LNCaP clone FGC (cell line): Measurements from ENCODE around the gene NDUFAF5.

Experiments
- DNase-seq: peaks from one replicate; pipeline ENCODE4 v3.0.0-alpha.2; 2011; ENCODE audit warnings: low read depth
- H3K4me3 ChIP-seq: 2 replicates; pipeline ENCODE4 v1.5.1; 2011; ENCODE audit warnings: mild to moderate bottlenecking, low read depth, low read length, control low read depth
- TF ChIP-seq, protein P1 (sequence below): IDR thresholded peaks from 2 replicates; pipeline ENCODE4 v1.5.1; 2012; ENCODE audit warnings: mild to moderate bottlenecking; ENCODE audit not compliant: control insufficient read depth, insufficient read depth; ENCODE audit errors: extremely low read depth

The NDUFAF5 gene

DNA sequence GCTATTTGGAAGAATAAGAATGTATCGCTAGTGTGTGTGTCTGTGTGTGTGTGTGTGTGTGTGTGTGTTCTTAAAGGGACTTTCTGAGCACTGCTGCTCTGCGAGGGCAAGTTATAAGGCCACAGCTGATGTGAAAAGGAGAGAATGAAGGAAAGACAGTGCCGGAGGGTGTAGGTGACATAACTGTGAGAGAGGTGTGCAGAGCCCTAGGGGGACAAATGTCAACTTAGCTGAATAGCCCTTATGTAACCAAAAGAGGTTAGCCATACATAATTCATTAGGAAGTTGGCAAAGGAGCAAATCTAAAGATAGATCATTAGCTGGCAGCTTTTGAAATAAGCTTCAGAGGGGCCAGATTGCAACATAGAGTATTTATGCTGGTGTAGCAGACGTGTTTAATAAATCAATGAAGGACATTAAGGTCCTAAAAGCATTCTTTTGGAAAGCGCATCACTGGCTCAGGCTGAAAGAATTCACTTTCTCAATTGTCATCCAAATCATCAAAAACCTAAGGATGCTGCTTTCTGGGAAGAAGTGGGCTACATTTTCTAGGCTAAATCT lies 81.0 kb downstream of the NDUFAF5 start:
- TF ChIP-seq, protein P1, sequence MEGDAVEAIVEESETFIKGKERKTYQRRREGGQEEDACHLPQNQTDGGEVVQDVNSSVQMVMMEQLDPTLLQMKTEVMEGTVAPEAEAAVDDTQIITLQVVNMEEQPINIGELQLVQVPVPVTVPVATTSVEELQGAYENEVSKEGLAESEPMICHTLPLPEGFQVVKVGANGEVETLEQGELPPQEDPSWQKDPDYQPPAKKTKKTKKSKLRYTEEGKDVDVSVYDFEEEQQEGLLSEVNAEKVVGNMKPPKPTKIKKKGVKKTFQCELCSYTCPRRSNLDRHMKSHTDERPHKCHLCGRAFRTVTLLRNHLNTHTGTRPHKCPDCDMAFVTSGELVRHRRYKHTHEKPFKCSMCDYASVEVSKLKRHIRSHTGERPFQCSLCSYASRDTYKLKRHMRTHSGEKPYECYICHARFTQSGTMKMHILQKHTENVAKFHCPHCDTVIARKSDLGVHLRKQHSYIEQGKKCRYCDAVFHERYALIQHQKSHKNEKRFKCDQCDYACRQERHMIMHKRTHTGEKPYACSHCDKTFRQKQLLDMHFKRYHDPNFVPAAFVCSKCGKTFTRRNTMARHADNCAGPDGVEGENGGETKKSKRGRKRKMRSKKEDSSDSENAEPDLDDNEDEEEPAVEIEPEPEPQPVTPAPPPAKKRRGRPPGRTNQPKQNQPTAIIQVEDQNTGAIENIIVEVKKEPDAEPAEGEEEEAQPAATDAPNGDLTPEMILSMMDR, result no peak
- H3K4me3 ChIP-seq, result no peak overlapping the region
- no peak for DNase-seq

DNA sequence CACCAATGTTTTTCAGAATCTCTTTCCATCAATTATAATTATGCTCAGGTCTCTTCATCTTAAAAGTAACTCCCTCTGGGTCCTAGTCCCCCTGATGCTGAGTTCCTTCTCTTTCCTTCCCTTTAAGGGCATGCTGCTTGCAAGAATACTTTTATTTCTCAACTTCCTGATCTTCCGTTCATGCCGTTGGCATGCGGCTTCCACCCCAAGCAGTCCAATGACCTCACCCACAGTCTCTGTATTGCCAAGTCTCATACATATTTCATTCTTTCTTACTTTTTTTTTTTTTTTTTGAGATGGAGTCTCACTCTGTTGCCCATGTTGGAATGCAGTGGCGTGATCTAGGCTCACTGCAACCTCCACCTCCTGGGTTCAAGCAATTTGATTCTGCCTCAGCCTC lies 83.5 kb downstream of the NDUFAF5 start:
- no peak overlapping the region for H3K4me3 ChIP-seq
- TF ChIP-seq, protein P1, result no peak
- DNase-seq, result no peak

DNA sequence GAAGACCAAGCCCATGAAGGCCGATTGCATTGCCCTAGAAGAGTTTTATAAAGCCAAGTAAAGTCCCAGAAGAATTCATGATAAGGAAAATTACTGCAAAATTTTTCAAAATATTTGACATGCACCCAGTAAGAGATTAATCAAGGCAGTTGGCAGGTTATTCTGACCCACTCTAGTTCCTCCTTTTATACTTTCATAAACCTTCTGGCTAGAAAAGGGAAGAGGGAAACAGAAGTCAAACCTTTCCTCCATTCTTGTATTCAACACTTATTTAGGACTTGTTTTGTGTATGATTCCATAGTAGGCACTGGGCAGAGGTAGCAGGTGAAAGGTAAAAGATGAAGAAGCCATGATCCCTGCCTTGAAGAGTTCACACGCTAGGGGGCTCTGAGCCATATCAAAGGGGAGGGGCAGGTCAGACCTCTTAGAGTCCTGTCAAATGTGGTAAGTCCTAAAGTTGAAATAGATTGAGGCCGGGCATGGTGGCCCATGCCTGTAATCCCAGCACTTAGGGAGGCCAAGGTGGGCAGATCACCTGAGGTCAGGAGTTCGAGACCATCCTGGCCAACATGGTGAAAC lies 85.4 kb downstream of the NDUFAF5 start:
- TF ChIP-seq, protein P1, result no peak
- no peak for DNase-seq
- no peak overlapping the region for H3K4me3 ChIP-seq
